Ramos (cell line): Measurements from ENCODE around the gene TEX44.

Experiments used
- in situ Hi-C: fragments of 300-500 bp; cut with MboI; formaldehyde crosslinking; loops from one replicate; pipeline ENCODE4 v1.14.3; 2022; ENCODE audit warnings: low sequenced_read_pairs; ENCODE audit not compliant: unreplicated experiment

The TEX44 gene

GRCh38 chr2:231602859-231603467 is 10.3 kb downstream of the TEX44 start:
- in situ Hi-C loops, result no loop called here

GRCh38 chr2:231604101-231604684 is 11.5 kb downstream of the TEX44 start:
- in situ Hi-C loops, result no loop called here

GRCh38 chr2:231604685-231605606 is 12.3 kb downstream of the TEX44 start:
- in situ Hi-C loops, result loop anchor here (5.0 kb wide), 1 partner anchor 177 kb away; the partner anchor contains the start of gene PDE6D

- in situ Hi-C loops, result loop anchor here (5.0 kb wide), 1 partner anchor 177 kb away; the partner anchor contains the start of gene PDE6D
Measured at GRCh38 chr2:231605607-231606091, 13.0 kb downstream of the TEX44 start.

- in situ Hi-C loops, result loop anchor here (5.0 kb wide), 1 partner anchor 175 kb away; the partner anchor contains the start of gene PDE6D
Measured at GRCh38 chr2:231606941-231607340, 14.3 kb downstream of the TEX44 start.

- in situ Hi-C loops, result loop anchor here (5.0 kb wide), 1 partner anchor 101 kb away; no protein-coding TSS in a partner anchor
Measured at GRCh38 chr2:231611273-231612108, 18.8 kb downstream of the TEX44 start.

GRCh38 chr2:231612109-231612455 is 19.4 kb downstream of the TEX44 start:
- in situ Hi-C loops, result loop anchor here (5.0 kb wide), 1 partner anchor 100 kb away; no protein-coding TSS in a partner anchor

- in situ Hi-C loops, result loop anchor here (5.0 kb wide), 1 partner anchor 100 kb away; no protein-coding TSS in a partner anchor
Measured at GRCh38 chr2:231612456-231613330, 20.0 kb downstream of the TEX44 start.

GRCh38 chr2:231613331-231613662 is 20.6 kb downstream of the TEX44 start:
- in situ Hi-C loops, result loop anchor here (5.0 kb wide), 1 partner anchor 99 kb away; no protein-coding TSS in a partner anchor

- in situ Hi-C loops, result loop anchor here (5.0 kb wide), 1 partner anchor 98 kb away; no protein-coding TSS in a partner anchor
Measured at GRCh38 chr2:231613663-231614558, 21.2 kb downstream of the TEX44 start.

- in situ Hi-C loops, result loop anchor here (5.0 kb wide), 2 partner anchors 53 to 98 kb away; no protein-coding TSS in a partner anchor
Measured at GRCh38 chr2:231614559-231615057, 21.9 kb downstream of the TEX44 start.

- in situ Hi-C loops, result loop anchor here (5.0 kb wide), 1 partner anchor 52 kb away; no protein-coding TSS in a partner anchor
Measured at GRCh38 chr2:231615058-231615671, 22.5 kb downstream of the TEX44 start.

- in situ Hi-C loops, result loop anchor here (5.0 kb wide), 1 partner anchor 51 kb away; no protein-coding TSS in a partner anchor
Measured at GRCh38 chr2:231616296-231616695, 23.6 kb downstream of the TEX44 start.

GRCh38 chr2:231617059-231617926 is 24.6 kb downstream of the TEX44 start:
- in situ Hi-C loops, result loop anchor here (5.0 kb wide), 1 partner anchor 50 kb away; no protein-coding TSS in a partner anchor

GRCh38 chr2:231621051-231621879 is 28.6 kb downstream of the TEX44 start:
- in situ Hi-C loops, result no loop called here
